Lower lobe of right lung (tissue), 2 donors: ENCODE data around the gene FASTK. TPM values are rescaled to one million over a fixed set of nuclear protein-coding genes. Genes with fewer than 3 reads are reported as not detected.
"Not testable (repeated sequence)": the region's sequence is repeated elsewhere in the genome, so short reads cannot be mapped to it uniquely, and the experiment has no call there.

Experiments used
- ATAC-seq, 2 donors: fragments of 200-7000 bp; cut with Tn5 transposase; one replicate each; pipeline ENCODE4 v1.9.1; 2020 to 2022; ENCODE audit warnings: mild to moderate bottlenecking in 2 of 2, moderate library complexity in 2 of 2
- DNase-seq: peaks from one replicate; pipeline ENCODE4 v3.0.0-alpha.2; 2020
- H3K27ac ChIP-seq: fragments of 200-600 bp; one replicate; pipeline ENCODE4 v1.8.0; 2022
- H3K27me3 ChIP-seq: fragments of 200-600 bp; one replicate; pipeline ENCODE4 v1.8.0; 2022; ENCODE audit warnings: low read depth
- H3K36me3 ChIP-seq: fragments of 200-600 bp; one replicate; pipeline ENCODE4 v1.8.0; 2022; ENCODE audit warnings: mild to moderate bottlenecking
- H3K4me1 ChIP-seq: fragments of 200-600 bp; one replicate; pipeline ENCODE4 v1.8.0; 2022
- H3K4me3 ChIP-seq: fragments of 200-600 bp; one replicate; pipeline ENCODE4 v1.8.0; 2022; ENCODE audit warnings: mild to moderate bottlenecking
- H3K9me3 ChIP-seq: fragments of 200-600 bp; one replicate; pipeline ENCODE4 v1.8.0; 2022
- CTCF ChIP-seq: fragments of 200-600 bp; IDR thresholded peaks from one replicate; pipeline ENCODE4 v1.8.0; 2022; ENCODE audit warnings: antibody characterized with exemption, mild to moderate bottlenecking
- intact Hi-C: fragments of 100-400 bp; cut with DNase I; formaldehyde crosslinking; loops from one replicate; pipeline ENCODE4 v1.11.0; 2022
- total RNA-seq: library from RNA; stranded (reverse); fragmentation: NEBNext Ultra II Directional; extraction: Animal tissue kit (Norgen Biotek cat#: 25700); gene quantifications from one replicate; pipeline ENCODE4 v1.2.1, GENCODE V29; 2021
- donor health status: DM: no; HTN: yes; CAD: no; lungs with severe emphysema.

The FASTK gene
- total RNA-seq, 1 donor from 2014 or later = 54.4 TPM

- no peak overlapping the region for H3K4me3 ChIP-seq
- intact Hi-C loops = no loop called here
- H3K27me3 ChIP-seq = no peaks in the 10 kb centered on the region
- peaks cover 48% of the 10 kb centered on the region for H3K36me3 ChIP-seq
- no peak for DNase-seq
- no peaks in the 10 kb centered on the region for H3K9me3 ChIP-seq
- H3K4me1 ChIP-seq = peaks cover 13% of the 10 kb centered on the region
- TF ChIP-seq CTCF = no peak
- H3K27ac ChIP-seq = no peak overlapping the region
- ATAC-seq = no peak
Measured at GRCh38 chr7:151032936-151033863, 47.4 kb downstream of the FASTK start.

- TF ChIP-seq CTCF = no peak
- ATAC-seq = no peak
- no peak for DNase-seq
- Histone ChIP-seq H3K36me3 (peaks cover 35% of the 10 kb centered on the region), H3K4me1 (peaks cover 19% of the 10 kb centered on the region), H3K9me3 (no peaks in the 10 kb centered on the region), H3K27me3 (no peaks in the 10 kb centered on the region), H3K27ac (no peak overlapping the region), H3K4me3 (no peak overlapping the region)
- intact Hi-C loops = no loop called here
Measured at GRCh38 chr7:151031011-151031410, 49.6 kb downstream of the FASTK start.

- intact Hi-C loops = no loop called here
- H3K9me3 ChIP-seq = no peaks in the 10 kb centered on the region
- DNase-seq (no peak), ATAC-seq (no peak)
- peaks cover 19% of the 10 kb centered on the region for H3K4me1 ChIP-seq
- H3K27me3 ChIP-seq = no peaks in the 10 kb centered on the region
- TF ChIP-seq CTCF = no peak
- peaks cover 16% of the 10 kb centered on the region for H3K36me3 ChIP-seq
- peak overlapping the region; percentile 84 for H3K4me3 ChIP-seq
- H3K27ac ChIP-seq = peak overlapping the region; percentile 87
Measured at GRCh38 chr7:151028948-151029501, 51.6 kb downstream of the FASTK start.

GRCh38 chr7:151028131-151028947 is 52.3 kb downstream of the FASTK start, which contains the start of gene ABCB8:
Gene ABCB8, plus strand, starts transcription at chr7:151028450. Its CDS starts 66 bp downstream, at chr7:151028516.
- DNase-seq (peak; percentile 98), ATAC-seq (peak; percentile 97 to 98)
- H3K27ac ChIP-seq = peak within 1 kb of the TSS; percentile 87
- no peaks in the 10 kb centered on the region for H3K27me3 ChIP-seq
- H3K9me3 ChIP-seq = no peaks in the 10 kb centered on the region
- TF ChIP-seq CTCF = peak; percentile 58
- peak within 1 kb of the TSS; percentile 84 for H3K4me3 ChIP-seq
- intact Hi-C loops = no loop called here
- H3K36me3 ChIP-seq = peaks cover 16% of the 10 kb centered on the region
- H3K4me1 ChIP-seq = peaks cover 19% of the 10 kb centered on the region

GRCh38 chr7:151027728-151028130 is 52.9 kb downstream of the FASTK start:
- H3K9me3 ChIP-seq, intact Hi-C loops, H3K27me3 ChIP-seq, DNase-seq: not testable (repeated sequence)
- peaks cover 19% of the 10 kb centered on the region for H3K4me1 ChIP-seq
- ATAC-seq = peak in 1 of 2 donors; percentile 35
- H3K36me3 ChIP-seq = peaks cover 16% of the 10 kb centered on the region
- H3K27ac ChIP-seq = peak overlapping the region; percentile 87
- peak overlapping the region; percentile 84 for H3K4me3 ChIP-seq

- H3K36me3 ChIP-seq = peaks cover 10% of the 10 kb centered on the region
- intact Hi-C loops, DNase-seq, ATAC-seq, H3K27me3 ChIP-seq, H3K9me3 ChIP-seq: not testable (repeated sequence)
- H3K4me1 ChIP-seq = peaks cover 19% of the 10 kb centered on the region
- peak overlapping the region; percentile 84 for H3K4me3 ChIP-seq
- H3K27ac ChIP-seq = peak overlapping the region; percentile 87
Measured at GRCh38 chr7:151026771-151027727, 53.6 kb downstream of the FASTK start.
